ENCODE measurements around the gene SIX5. TPM values are rescaled to one million over a fixed set of nuclear protein-coding genes. Genes with fewer than 3 reads are reported as not detected.
"Not testable (repeated sequence)": the region's sequence is repeated elsewhere in the genome, so short reads cannot be mapped to it uniquely, and the experiment has no call there.

Gene SIX5
- total RNA-seq, 1 donor from 2014 or later = 21.9 TPM

- H3K4me3 Mint-ChIP-seq (ENCODE audit: unreplicated experiment) = no peak overlapping the region
These were observed 31.1 kb upstream of the SIX5 start for GRCh38 chr19:45800070-45800553.

GRCh38 chr19:45799541-45799940 lies 30.5 kb upstream of the SIX5 start:
- H3K9me3 Mint-ChIP-seq (ENCODE audit: unreplicated experiment); H3K36me3 Mint-ChIP-seq (ENCODE audit: low read depth, unreplicated experiment); H3K27ac Mint-ChIP-seq (ENCODE audit: unreplicated experiment); DNase-seq (ENCODE audit: low spot score); H3K4me3 Mint-ChIP-seq (ENCODE audit: unreplicated experiment); H3K4me1 Mint-ChIP-seq (ENCODE audit: unreplicated experiment): not testable (repeated sequence)
- peaks cover 17% of the 10 kb centered on the region for H3K27me3 Mint-ChIP-seq (ENCODE audit: unreplicated experiment)

More at GRCh38 chr19:45800070-45800553, 31.1 kb upstream of the SIX5 start:
- peaks cover 5% of the 10 kb centered on the region for H3K4me1 Mint-ChIP-seq (ENCODE audit: unreplicated experiment)
- no peaks in the 10 kb centered on the region for H3K9me3 Mint-ChIP-seq (ENCODE audit: unreplicated experiment)
- TF ChIP-seq CTCF (IDR thresholded peaks at IDR 0.05; ENCODE audit: unreplicated experiment) = no peak
- no peaks in the 10 kb centered on the region for H3K36me3 Mint-ChIP-seq (ENCODE audit: low read depth, unreplicated experiment)
- H3K27ac Mint-ChIP-seq (ENCODE audit: unreplicated experiment) = no peak overlapping the region
- DNase-seq (ENCODE audit: low spot score) = no peak
- peaks cover 15% of the 10 kb centered on the region for H3K27me3 Mint-ChIP-seq (ENCODE audit: unreplicated experiment)

GRCh38 chr19:45798995-45799517 lies 30.0 kb upstream of the SIX5 start:
- Mint-ChIP-seq H3K36me3 (ENCODE audit: low read depth, unreplicated experiment) (peaks cover 4% of the 10 kb centered on the region), H3K4me3 (ENCODE audit: unreplicated experiment) (no peak overlapping the region), H3K9me3 (ENCODE audit: unreplicated experiment) (no peaks in the 10 kb centered on the region), H3K4me1 (ENCODE audit: unreplicated experiment) (peaks cover 7% of the 10 kb centered on the region), H3K27me3 (ENCODE audit: unreplicated experiment) (peaks cover 17% of the 10 kb centered on the region), H3K27ac (ENCODE audit: unreplicated experiment) (no peak overlapping the region)
- peak; percentile 90 for TF ChIP-seq CTCF (IDR thresholded peaks at IDR 0.05; ENCODE audit: unreplicated experiment)
- DNase-seq (ENCODE audit: low spot score) = peak; percentile 61

- TF ChIP-seq CTCF (IDR thresholded peaks at IDR 0.05; ENCODE audit: unreplicated experiment) = no peak
- Mint-ChIP-seq H3K27ac (ENCODE audit: unreplicated experiment) (peak overlapping the region; percentile 77), H3K4me1 (ENCODE audit: unreplicated experiment) (peaks cover 27% of the 10 kb centered on the region), H3K36me3 (ENCODE audit: low read depth, unreplicated experiment) (peaks cover 22% of the 10 kb centered on the region), H3K9me3 (ENCODE audit: unreplicated experiment) (no peaks in the 10 kb centered on the region), H3K4me3 (ENCODE audit: unreplicated experiment) (peak overlapping the region; percentile 82), H3K27me3 (ENCODE audit: unreplicated experiment) (peaks cover 22% of the 10 kb centered on the region)
- no peak for DNase-seq (ENCODE audit: low spot score)
These were observed 25.6 kb upstream of the SIX5 start for GRCh38 chr19:45794627-45795026.

- peaks cover 20% of the 10 kb centered on the region for H3K27me3 Mint-ChIP-seq (ENCODE audit: unreplicated experiment)
- no peak for DNase-seq (ENCODE audit: low spot score)
- H3K4me1 Mint-ChIP-seq (ENCODE audit: unreplicated experiment) = peaks cover 24% of the 10 kb centered on the region
- TF ChIP-seq CTCF (IDR thresholded peaks at IDR 0.05; ENCODE audit: unreplicated experiment) = no peak
- peak overlapping the region; percentile 72 for H3K27ac Mint-ChIP-seq (ENCODE audit: unreplicated experiment)
- H3K9me3 Mint-ChIP-seq (ENCODE audit: unreplicated experiment) = no peaks in the 10 kb centered on the region
- peak overlapping the region; percentile 76 for H3K4me3 Mint-ChIP-seq (ENCODE audit: unreplicated experiment)
- H3K36me3 Mint-ChIP-seq (ENCODE audit: low read depth, unreplicated experiment) = peaks cover 28% of the 10 kb centered on the region
These were observed 24.8 kb upstream of the SIX5 start for GRCh38 chr19:45793876-45794275.
